ENCODE results near the gene OR52L1. TPM values are rescaled to one million over a fixed set of nuclear protein-coding genes. Genes with fewer than 3 reads are reported as not detected.

OR52L1 gene
- total RNA-seq (2014; rRNA removed; shearing (Covaris generic)) = not detected in 2 replicates

DNA sequence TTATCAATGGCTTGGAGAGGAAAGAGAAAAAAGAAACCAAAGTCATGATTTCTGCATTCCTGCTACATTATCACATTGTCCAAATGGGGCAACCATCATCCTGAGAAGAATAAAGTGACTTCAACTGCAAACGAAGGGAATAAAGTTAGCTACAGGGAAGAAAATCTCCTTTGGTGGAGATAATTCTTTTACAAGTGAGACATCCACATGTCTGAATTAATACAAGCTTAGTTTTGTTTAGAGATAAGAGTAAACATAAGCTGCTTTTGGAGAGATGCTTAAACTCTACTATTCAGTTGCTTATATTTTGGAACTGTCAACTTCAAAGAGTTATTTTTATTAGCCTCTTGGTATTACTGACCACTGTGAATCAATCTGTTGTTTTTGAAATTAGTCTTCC lies at the start of gene OR52L1:
Gene OR52L1 (minus strand): TSS at position 101 of the 400 bp plus-strand sequence. CDS start 55 bp downstream, at position 46.
- no peak within 1 kb of the TSS for H3K4me3 ChIP-seq (ENCODE audit: insufficient read depth, low read depth, low read length)
- no peak for DNase-seq
- H3K27me3 ChIP-seq (ENCODE audit: control insufficient read depth, insufficient read depth, low read length) = no peaks in the 10 kb centered on the region
- no peaks in the 10 kb centered on the region for H3K36me3 ChIP-seq (replicated peaks; ENCODE audit: control insufficient read depth, insufficient read depth, low read length)

GRCh38 chr11:6030708-6031405 lies 44.1 kb upstream of the OR52L1 start, which contains the start of gene OR56A1:
Gene OR56A1 (minus strand): TSS chr11:6030758. CDS start chr11:6027692, 3,066 bp downstream.
- no peak for DNase-seq
- Histone ChIP-seq H3K27me3 (ENCODE audit: control insufficient read depth, insufficient read depth, low read length) (no peaks in the 10 kb centered on the region), H3K36me3 (replicated peaks; ENCODE audit: control insufficient read depth, insufficient read depth, low read length) (no peaks in the 10 kb centered on the region), H3K4me3 (ENCODE audit: insufficient read depth, low read depth, low read length) (no peak within 1 kb of the TSS)

DNA sequence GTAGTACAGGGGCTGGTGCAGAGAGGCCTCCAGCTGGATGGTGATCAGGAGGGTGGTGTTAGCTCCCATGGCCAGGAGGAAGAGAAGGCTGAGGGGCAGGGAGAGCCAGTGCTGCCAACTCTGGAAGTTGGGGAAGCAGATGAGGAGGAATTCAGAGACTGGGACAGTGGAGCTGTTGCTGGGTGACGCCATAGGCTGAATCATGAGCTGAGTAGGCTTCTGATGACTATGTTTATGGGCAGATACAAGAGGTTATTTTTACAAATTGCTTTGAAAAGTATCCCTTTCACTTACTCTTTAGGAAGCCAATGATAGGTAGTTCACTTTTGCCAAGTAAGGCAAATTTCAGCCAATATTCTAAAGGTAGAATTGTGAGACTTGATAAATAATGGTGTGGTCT lies 40.7 kb upstream of the OR52L1 start:
- Histone ChIP-seq H3K27me3 (ENCODE audit: control insufficient read depth, insufficient read depth, low read length) (no peaks in the 10 kb centered on the region), H3K4me3 (ENCODE audit: insufficient read depth, low read depth, low read length) (no peak overlapping the region)
- DNase-seq = no peak

DNA sequence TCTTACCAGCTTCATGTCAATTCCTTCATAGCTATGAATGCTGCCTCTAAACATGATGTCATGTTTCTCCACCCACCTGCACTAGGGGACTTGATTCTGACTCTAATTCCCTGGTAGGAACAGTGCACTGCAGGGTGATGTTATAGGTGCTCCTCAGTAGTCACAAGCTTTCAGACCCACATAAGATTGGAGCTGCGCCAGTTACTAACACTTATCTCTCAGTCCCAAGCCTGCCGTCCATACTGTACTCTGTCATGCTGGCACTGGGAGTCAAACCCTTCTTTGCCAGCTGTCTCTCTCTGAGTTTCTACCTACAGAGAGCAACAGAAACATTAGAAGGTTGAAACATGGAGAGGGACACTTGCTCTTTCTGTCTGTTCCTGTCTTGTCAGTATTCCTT lies 38.3 kb upstream of the OR52L1 start:
- no peak for DNase-seq
- no peaks in the 10 kb centered on the region for H3K36me3 ChIP-seq (replicated peaks; ENCODE audit: control insufficient read depth, insufficient read depth, low read length)
- H3K4me3 ChIP-seq (ENCODE audit: insufficient read depth, low read depth, low read length) = no peak overlapping the region
- no peaks in the 10 kb centered on the region for H3K27me3 ChIP-seq (ENCODE audit: control insufficient read depth, insufficient read depth, low read length)

More for the DNA sequence above, 40.7 kb upstream of the OR52L1 start:
- H3K36me3 ChIP-seq (replicated peaks; ENCODE audit: control insufficient read depth, insufficient read depth, low read length) = no peaks in the 10 kb centered on the region

DNA sequence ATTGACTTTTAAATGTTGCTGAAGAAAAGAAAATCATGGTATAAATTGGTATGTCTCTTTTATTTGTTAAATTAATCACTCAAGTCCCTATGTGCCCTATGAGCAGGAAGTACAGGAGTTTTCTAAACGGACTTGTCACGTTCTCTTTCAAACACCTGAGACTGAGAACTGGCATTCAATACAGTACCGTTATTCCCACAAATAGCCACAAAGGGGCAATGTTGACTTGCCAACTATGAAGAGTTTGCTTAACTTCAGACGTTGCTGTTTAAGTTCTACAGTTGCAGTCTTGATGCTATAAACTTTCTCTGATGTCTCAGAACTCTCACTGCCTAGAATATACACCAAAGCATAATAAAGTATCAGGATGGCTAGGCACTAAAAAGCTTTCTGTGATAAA lies 36.2 kb upstream of the OR52L1 start:
- no peak overlapping the region for H3K4me3 ChIP-seq (ENCODE audit: insufficient read depth, low read depth, low read length)
- peak; percentile 37 for DNase-seq
- no peaks in the 10 kb centered on the region for H3K36me3 ChIP-seq (replicated peaks; ENCODE audit: control insufficient read depth, insufficient read depth, low read length)
- no peaks in the 10 kb centered on the region for H3K27me3 ChIP-seq (ENCODE audit: control insufficient read depth, insufficient read depth, low read length)

DNA sequence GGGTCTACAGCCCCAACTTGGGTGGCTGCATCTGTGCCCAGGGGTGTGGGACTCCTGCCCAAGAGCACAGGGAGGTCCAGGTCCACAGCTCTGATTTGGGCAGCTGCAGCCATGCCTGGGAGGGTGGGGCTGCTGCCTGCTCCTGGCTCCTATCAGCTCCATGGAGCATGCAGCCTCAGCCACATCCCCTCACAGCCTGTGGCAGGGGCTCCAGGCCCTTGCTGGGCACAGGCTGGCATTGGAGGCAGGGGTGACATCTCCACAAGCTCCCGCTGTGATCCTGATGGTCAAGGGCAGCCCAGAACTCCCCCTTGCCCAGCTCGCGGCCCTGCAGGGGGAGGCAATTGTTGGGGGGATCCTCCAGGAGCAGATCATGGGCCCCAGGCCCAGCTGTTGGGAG lies 26.3 kb upstream of the OR52L1 start:
- Histone ChIP-seq H3K27me3 (ENCODE audit: control insufficient read depth, insufficient read depth, low read length) (no peaks in the 10 kb centered on the region), H3K36me3 (replicated peaks; ENCODE audit: control insufficient read depth, insufficient read depth, low read length) (no peaks in the 10 kb centered on the region), H3K4me3 (ENCODE audit: insufficient read depth, low read depth, low read length) (no peak overlapping the region)
- no peak for DNase-seq

- Histone ChIP-seq H3K36me3 (replicated peaks; ENCODE audit: control insufficient read depth, insufficient read depth, low read length) (no peaks in the 10 kb centered on the region), H3K4me3 (ENCODE audit: insufficient read depth, low read depth, low read length) (no peak overlapping the region), H3K27me3 (ENCODE audit: control insufficient read depth, insufficient read depth, low read length) (no peaks in the 10 kb centered on the region)
- no peak for DNase-seq
These were observed 25.4 kb upstream of the OR52L1 start for GRCh38 chr11:6012035-6012668.

- DNase-seq = no peak
- Histone ChIP-seq H3K4me3 (ENCODE audit: insufficient read depth, low read depth, low read length) (no peak within 1 kb of the TSS), H3K27me3 (ENCODE audit: control insufficient read depth, insufficient read depth, low read length) (no peaks in the 10 kb centered on the region), H3K36me3 (replicated peaks; ENCODE audit: control insufficient read depth, insufficient read depth, low read length) (no peaks in the 10 kb centered on the region)
These were observed 20.1 kb upstream of the OR52L1 start, which contains the start of gene OR56A4 for GRCh38 chr11:6006846-6007245. Gene OR56A4 (minus strand): TSS chr11:6006946. CDS start chr11:6002992, 3,954 bp downstream.

DNA sequence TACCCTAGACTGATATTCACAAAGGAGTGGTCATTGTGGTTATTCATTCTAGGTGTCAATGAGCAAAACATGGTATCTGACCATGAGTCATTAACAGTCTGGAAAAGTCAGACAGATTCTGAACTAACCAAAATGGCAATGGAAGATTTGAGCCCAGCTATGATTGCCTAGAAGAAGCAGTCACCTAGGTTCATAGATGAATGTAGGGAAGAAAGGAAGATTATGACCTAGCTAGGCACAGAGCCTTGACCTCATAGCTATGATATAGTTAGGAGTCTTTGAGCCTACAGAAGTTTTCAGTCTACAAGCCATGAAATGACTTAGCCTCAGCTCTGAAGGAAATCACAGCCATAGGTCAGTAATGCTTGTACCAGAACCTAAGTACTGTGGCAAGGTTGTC lies 19.6 kb upstream of the OR52L1 start:
- Histone ChIP-seq H3K4me3 (ENCODE audit: insufficient read depth, low read depth, low read length) (no peak overlapping the region), H3K36me3 (replicated peaks; ENCODE audit: control insufficient read depth, insufficient read depth, low read length) (no peaks in the 10 kb centered on the region), H3K27me3 (ENCODE audit: control insufficient read depth, insufficient read depth, low read length) (no peaks in the 10 kb centered on the region)
- DNase-seq = no peak

- no peak for DNase-seq
- no peaks in the 10 kb centered on the region for H3K36me3 ChIP-seq (replicated peaks; ENCODE audit: control insufficient read depth, insufficient read depth, low read length)
- H3K4me3 ChIP-seq (ENCODE audit: insufficient read depth, low read depth, low read length) = no peak overlapping the region
- no peaks in the 10 kb centered on the region for H3K27me3 ChIP-seq (ENCODE audit: control insufficient read depth, insufficient read depth, low read length)
These were observed 15.5 kb upstream of the OR52L1 start for GRCh38 chr11:6002202-6002699.

GRCh38 chr11:5994791-5995190 lies 8.0 kb upstream of the OR52L1 start:
- H3K27me3 ChIP-seq (ENCODE audit: control insufficient read depth, insufficient read depth, low read length) = no peaks in the 10 kb centered on the region
- H3K4me3 ChIP-seq (ENCODE audit: insufficient read depth, low read depth, low read length) = no peak overlapping the region
- DNase-seq = no peak
- no peaks in the 10 kb centered on the region for H3K36me3 ChIP-seq (replicated peaks; ENCODE audit: control insufficient read depth, insufficient read depth, low read length)

- peak; percentile 67 for DNase-seq
- H3K4me3 ChIP-seq (ENCODE audit: insufficient read depth, low read depth, low read length) = no peak overlapping the region
- no peaks in the 10 kb centered on the region for H3K36me3 ChIP-seq (replicated peaks; ENCODE audit: control insufficient read depth, insufficient read depth, low read length)
These were observed 5.9 kb upstream of the OR52L1 start for GRCh38 chr11:5992604-5993251.

GRCh38 chr11:5992150-5992549 lies 5.4 kb upstream of the OR52L1 start:
- Histone ChIP-seq H3K36me3 (replicated peaks; ENCODE audit: control insufficient read depth, insufficient read depth, low read length) (no peaks in the 10 kb centered on the region), H3K27me3 (ENCODE audit: control insufficient read depth, insufficient read depth, low read length) (no peaks in the 10 kb centered on the region), H3K4me3 (ENCODE audit: insufficient read depth, low read depth, low read length) (no peak overlapping the region)
- DNase-seq = no peak

More at GRCh38 chr11:5992604-5993251, 5.9 kb upstream of the OR52L1 start:
- no peaks in the 10 kb centered on the region for H3K27me3 ChIP-seq (ENCODE audit: control insufficient read depth, insufficient read depth, low read length)

DNA sequence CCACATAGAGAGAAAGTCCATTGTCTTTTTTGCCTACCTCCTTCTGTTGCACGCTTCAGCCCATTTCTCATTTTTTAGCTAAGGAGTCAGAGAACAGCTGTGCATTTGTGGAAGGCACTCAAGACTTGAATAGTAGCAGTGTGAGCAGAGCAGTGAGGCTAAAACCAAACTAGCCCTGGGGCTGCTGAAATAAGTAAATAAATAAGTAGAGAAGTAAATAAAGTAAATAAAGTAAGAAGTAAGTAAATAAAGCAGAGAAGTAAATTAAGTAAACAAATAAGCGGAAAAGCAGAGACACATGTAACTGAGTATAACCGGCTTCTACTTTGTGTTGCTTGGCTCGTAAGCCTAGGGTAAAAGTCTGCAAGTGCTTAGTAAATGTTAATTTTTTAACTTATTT lies 2.4 kb upstream of the OR52L1 start:
- H3K4me3 ChIP-seq (ENCODE audit: insufficient read depth, low read depth, low read length) = no peak overlapping the region
- no peak for DNase-seq
- H3K36me3 ChIP-seq (replicated peaks; ENCODE audit: control insufficient read depth, insufficient read depth, low read length) = no peaks in the 10 kb centered on the region
- H3K27me3 ChIP-seq (ENCODE audit: control insufficient read depth, insufficient read depth, low read length) = no peaks in the 10 kb centered on the region

DNA sequence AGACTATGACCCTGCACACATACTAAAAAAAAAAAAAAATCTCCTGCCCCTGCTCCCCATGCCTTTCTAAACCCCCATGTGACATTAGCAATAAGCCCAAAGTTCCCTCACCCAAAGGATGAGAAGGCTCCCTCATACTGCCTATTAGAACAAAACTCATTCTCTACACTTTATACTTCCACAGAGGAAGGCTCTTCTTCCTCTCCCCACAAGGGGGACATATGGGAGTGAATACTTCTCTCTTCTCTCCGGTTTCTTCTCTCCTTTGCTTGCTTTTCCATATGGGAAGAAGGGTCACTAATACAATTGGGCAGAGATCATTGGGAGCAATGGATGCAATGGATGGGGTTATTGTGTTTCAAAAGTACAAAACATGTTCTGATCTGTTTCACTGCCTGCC lies 3.3 kb downstream of the OR52L1 start:
- H3K4me3 ChIP-seq (ENCODE audit: insufficient read depth, low read depth, low read length) = no peak overlapping the region
- DNase-seq = no peak
- no peaks in the 10 kb centered on the region for H3K27me3 ChIP-seq (ENCODE audit: control insufficient read depth, insufficient read depth, low read length)
- H3K36me3 ChIP-seq (replicated peaks; ENCODE audit: control insufficient read depth, insufficient read depth, low read length) = no peaks in the 10 kb centered on the region

Measured in H7 (cell line).